Panc1 (cell line): Measurements from ENCODE around the gene FBXO7.

ENCODE experiments used
- CTCF ChIP-seq: fragments of 450-650 bp; IDR thresholded peaks from 2 replicates; pipeline ENCODE4 v1.5.1; 2017; ENCODE audit warnings: mild to moderate bottlenecking
- POLR2AphosphoS5 ChIP-seq: IDR thresholded peaks from 2 replicates; pipeline ENCODE4 v1.6.1; 2012; ENCODE audit warnings: mild to moderate bottlenecking, low read depth, low read length, moderate library complexity
- REST ChIP-seq, 2 experiments: IDR thresholded peaks; 2 replicates each; pipeline ENCODE4 v1.6.1; 2011 to 2012; ENCODE audit warnings: low read depth in 2 of 2, control low read depth in 1 of 2, low read length in 1 of 2, mild to moderate bottlenecking in 1 of 2, moderate library complexity in 1 of 2; ENCODE audit not compliant: insufficient read depth in 1 of 2
- SIN3A ChIP-seq: IDR thresholded peaks from 2 replicates; pipeline ENCODE4 v1.6.1; 2012; ENCODE audit warnings: low read depth, mild to moderate bottlenecking, low read length, moderate library complexity, borderline replicate concordance; ENCODE audit not compliant: insufficient read depth
- TCF7L2 ChIP-seq: IDR thresholded peaks from 2 replicates; pipeline ENCODE4 v1.6.1; 2011; ENCODE audit warnings: mild to moderate bottlenecking, low read depth, low read length, inconsistent platforms

- TF ChIP-seq CTCF (no peak), REST (IDR thresholded peaks at IDR 0.05; ENCODE audit: insufficient read depth in 1 of 2, low read depth in 2 of 2, low read length in 1 of 2) (no peak), POLR2AphosphoS5 (no peak), TCF7L2 (no peak), SIN3A (no peak)
These were observed 43.3 kb downstream of the FBXO7 start for GRCh38 chr22:32517921-32518320.
